HL-60/S4 (cell line): Measurements from ENCODE around the gene ALDH3B2.

ENCODE experiments used
- in situ Hi-C: fragments of 300-500 bp; cut with MboI; formaldehyde crosslinking; loops from 2 replicates; pipeline ENCODE4 v1.14.3; 2022; ENCODE audit warnings: low sequenced_read_pairs

ALDH3B2 gene

GRCh38 chr11:67615728-67616430 lies 58.5 kb downstream of the ALDH3B2 start:
- in situ Hi-C loops, result no loop called here

DNA sequence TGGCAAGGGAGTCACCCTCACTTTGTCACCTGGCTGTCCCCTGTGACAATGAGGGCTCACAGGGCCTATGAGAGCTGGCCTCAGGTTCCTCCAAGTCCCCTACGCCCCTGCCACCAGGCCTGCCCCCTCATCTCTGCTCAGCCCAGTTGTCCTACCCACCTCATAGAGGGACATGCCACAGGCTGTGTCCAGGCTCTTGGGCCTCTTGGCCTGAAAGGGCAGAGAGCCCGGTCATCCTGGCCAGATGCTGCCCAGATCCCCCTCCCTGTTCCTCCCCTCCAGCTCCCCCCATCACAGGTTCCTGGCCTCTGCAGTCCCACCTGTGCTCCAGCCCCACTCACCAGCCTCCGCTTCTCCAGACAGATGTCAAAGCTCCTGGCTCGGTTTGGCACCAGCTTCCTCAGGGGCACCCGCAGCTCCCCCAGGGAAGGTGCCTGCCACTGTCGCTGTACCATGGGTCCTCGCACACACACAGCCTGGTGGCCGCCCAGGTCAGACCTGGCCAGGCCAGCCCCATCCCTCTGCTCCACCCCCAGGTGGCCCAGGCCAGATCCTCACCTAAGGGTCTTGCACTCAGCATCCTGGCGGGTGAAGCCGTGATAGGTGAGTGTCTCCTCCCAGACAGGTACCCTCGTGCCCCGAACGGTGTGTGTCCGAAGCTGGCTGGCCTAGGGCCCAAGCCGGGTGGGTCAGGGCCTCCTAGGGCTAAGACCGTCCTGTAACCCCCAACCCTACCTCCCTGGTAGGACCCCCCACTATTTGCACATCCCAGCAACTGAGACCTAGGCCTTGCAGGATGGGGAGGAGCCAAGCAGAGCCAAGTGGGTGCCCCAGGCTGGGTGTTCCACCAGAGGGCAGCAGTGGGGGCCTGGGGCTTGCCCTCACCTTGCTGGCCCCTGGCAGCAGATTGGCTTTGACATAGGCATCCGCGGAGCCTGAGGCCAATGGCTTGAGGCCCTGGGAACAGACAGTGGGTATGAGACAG lies 59.4 kb downstream of the ALDH3B2 start:
- in situ Hi-C loops, result no loop called here

- in situ Hi-C loops, result no loop called here
Measured at GRCh38 chr11:67613960-67614715, 60.3 kb downstream of the ALDH3B2 start.

- in situ Hi-C loops, result no loop called here
Measured at GRCh38 chr11:67613313-67613959, 61.0 kb downstream of the ALDH3B2 start.

- in situ Hi-C loops, result no loop called here
Measured at GRCh38 chr11:67612751-67613150, 61.7 kb downstream of the ALDH3B2 start.
